NCI-H1092 (cell line): Measurements from ENCODE around the gene DOCK9.
"Not testable (repeated sequence)": the region's sequence is repeated elsewhere in the genome, so short reads cannot be mapped to it uniquely, and the experiment has no call there.

Source experiments
- DNase-seq: peaks from one replicate; lab custom pipeline; 2025; lab: John Stamatoyannopoulos, UW

DOCK9 gene

DNA sequence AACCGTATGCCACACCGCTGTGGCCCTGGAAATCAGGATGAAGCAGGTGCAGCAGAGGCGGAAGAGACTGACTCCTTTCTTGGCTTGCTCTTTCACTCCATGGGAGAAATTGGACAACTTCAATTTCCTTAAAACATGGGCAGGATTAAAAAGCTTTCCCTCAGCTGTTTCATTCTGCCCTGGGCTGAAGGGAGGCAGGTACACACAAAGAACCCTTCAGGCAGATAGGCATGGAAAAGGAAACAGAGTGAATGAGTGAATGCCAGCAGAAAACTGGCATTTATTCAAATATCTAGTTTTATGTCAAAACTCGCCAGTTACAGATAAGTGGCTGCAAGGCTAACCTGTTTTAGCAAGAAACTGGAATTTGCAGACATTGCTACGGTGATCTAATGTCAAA, 154.4 kb downstream of the DOCK9 start:
- no peak for DNase-seq

DNA sequence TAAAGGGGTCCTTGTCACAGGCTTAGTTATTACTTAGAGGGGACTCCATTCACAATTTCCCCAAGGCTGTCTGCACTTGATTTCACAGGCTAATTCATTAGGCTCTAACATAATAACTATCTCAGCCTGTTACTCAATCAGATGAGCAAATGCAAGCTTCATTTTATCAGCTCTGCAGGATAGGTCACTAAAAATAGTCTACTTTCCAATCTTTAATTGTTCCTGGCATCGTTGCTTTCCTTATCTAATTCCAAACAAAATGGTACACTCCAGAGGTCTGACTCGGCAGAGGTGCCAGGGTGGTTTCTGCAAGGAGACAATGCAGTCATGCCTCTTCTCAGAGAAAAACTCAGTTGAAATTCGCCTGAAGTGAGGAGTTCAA, 155.6 kb downstream of the DOCK9 start:
- DNase-seq, result no peak

DNA sequence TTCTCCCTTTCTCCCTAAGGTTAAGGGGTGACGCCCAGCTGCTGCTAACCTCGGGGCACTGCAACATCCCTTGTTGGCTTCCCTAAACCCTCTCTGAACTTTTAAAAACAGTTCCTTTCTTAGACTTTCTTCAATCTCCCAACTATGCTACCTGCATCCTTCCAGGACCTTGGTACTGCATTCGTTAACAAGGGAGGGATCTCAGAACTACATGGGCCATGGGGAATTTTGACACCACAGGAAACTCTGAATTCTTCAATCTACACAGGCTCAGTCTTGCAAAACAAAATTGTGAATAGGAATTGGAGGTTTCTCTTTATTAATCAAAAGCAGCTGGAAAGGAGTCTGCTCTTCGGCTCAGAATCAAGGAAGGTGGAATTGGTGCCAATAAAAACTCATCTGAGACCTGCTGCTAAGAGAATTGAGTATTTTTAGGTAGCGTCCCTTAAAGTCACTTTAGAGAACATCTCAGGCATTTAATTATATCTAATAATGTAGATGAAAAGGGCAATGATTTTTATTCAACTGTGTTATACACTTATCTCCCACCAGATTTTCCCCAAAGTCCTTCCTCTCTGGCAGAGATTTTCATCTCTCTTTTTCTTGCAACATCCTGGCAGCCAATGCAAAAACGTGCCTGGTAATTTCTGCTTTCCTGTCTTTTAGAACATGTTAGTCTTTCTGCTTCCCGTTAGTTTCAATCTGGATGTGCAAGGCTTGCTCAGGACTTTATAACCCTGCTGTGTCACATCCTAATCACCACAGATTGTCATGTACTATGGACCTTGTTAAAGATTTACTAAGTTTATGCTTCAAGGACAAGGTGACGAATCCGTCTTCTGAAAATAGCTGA, 156.3 kb downstream of the DOCK9 start:
- no peak for DNase-seq

DNA sequence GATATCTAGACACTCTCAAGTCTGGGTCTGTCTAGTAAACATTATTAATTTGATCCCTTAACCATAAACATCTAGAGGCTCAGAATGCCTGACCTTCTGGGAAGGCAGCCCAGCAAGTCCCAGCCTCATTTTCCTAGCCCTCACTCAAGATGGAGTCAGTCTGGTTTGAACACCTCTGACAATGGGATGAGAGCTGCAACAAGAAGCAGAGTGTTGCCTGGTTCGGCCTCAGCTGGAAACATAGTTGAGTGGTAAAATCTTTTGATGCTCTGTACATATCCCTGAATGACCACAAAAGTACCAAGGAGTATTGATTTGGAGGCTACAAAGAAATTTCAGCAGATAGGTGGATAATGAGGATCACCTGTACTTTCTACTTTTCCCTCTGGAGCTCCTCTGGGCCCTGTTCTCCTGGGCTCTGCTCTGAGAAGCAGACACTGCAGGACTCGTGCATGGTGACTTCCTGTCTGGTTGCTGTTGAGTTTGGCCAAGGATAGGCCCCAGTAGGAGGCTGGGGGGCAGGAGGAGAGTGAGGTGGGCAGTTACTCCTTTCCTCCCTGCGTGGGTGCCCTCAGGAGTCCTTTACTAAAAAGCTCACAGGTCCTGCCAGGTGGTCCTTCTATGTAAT, 157.0 kb downstream of the DOCK9 start:
- DNase-seq, result no peak

DNA sequence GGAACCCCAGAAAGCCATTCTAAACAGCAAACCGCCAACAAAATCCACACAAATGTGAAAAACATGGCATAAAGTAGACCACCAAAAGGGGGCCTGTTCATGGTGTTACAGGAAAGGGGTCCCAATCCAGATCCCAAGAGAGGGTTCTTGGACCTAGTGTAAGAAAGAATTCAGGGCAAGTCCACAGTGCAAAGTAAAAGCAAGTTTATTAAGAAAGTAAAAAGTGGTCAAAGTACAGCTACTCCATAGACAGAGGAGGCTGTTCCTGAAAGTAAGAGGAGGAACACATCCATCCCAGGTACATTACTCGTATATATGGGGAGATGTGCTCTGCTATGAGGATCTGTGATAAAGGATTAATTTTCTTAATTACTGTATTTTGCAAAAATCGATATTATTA, 157.6 kb downstream of the DOCK9 start:
- no peak for DNase-seq

DNA sequence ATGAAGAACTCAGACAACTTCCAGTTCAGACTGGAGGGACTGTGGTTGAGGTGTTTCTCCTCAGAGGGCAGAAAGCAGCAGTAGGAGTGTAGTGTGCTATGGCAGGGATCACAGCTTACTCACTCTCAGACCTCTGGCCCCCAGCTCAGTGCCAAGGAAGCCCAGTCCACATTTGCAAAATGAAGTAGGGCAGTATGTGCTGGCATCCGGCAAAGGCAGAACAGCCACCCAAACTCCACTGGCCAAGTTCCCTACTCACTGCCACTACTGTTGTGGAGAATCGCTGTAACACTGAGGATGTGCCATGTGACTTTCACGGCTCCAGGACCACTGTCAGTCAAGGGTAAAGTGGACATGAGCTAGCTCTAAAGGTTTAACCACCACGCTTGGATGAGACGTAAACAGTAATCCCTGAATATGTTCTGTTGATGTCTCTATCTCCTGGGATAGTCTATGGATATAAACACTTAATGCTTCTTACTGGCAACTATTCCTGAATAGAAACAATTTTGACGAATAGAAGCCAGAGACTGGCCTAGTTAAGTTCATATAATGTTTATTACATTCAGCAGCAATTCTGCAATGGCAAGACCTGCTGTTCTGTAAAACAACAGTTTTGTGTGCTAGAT, 158.4 kb downstream of the DOCK9 start:
- no peak for DNase-seq

DNA sequence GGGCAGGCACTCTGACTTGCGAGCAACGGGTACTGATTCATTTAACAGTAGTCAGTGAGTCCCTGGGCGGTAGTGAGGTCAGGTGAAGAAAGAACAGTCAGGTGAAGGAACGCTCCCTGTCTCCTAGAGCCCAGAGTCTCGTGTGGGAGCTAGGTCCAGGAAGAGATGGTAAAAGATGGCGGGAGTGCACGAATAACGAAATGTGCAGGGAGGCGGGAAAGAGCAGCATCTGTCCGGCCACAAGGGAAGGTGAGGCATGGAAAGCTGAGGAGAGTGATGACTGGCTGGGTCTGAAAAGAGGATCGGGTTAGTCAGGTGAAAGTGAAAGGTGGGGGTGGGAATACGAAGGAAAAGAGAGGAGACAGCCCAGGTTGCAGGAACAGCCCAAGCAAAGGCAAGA, 161.5 kb downstream of the DOCK9 start:
- no peak for DNase-seq

DNA sequence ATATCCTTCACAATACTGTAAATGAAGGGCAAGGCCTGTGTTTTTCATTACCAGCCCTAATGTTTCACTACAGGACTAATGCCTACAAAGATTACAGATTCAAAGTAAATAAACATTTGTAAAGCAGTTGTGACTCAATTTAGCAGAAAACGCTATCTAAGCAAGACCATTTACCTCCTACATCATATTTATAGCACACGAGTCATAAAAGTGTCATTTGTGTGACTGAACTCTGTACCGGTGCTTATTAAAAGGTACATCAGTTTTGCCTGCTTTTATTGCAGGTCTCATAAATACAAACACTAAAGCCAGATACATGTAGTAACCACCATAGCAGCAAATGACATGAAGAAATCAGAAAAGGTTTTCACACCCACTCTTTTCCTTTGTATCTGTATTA, 163.9 kb downstream of the DOCK9 start:
- no peak for DNase-seq

DNA sequence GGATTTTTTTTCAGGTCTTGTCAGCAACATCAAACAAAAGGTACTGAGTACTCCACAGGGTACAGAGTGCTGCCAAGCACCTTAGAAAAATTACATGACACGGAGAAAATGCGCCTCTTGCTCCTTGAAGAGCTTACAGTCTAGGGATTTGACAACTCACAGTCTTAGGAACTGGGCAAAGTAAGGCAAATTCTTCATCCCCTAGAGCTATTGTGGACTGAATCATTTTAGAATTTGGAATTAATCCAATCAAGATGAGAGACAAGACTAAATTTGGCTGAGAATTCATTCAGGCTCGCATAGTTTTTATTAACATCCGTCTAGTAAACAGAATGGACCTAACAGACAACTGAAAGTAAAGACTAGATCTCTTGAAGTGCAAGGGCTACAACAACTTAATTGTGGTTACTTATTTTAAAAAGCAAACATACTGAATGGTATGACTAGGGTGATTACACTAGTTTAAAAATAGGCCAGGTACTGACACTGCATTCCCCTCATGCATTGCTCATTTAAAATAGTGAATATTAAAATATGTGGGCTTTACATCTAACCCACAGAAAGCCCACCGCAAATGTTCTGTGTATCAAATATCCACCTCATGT, 165.6 kb downstream of the DOCK9 start:
- DNase-seq, result not testable (repeated sequence)

DNA sequence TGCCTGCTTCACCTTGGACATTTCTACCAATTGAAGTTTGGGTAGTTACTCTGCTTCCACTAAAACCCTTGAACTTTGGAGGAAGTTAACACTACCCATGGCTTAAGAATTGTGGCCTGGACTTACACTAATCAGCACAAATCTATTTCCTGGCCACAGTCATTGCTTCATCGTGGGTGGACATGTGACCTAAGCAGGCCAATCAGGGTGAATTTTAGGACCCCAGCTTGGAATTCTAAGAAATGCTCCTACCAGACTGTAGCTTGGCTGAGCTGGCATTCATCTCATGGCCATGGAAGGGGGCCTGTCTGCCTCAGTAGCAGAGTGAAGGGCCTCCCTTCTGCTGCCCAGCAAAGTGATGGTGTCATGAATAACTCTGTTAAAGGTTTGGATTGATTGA, 167.1 kb downstream of the DOCK9 start:
- DNase-seq, result no peak

DNA sequence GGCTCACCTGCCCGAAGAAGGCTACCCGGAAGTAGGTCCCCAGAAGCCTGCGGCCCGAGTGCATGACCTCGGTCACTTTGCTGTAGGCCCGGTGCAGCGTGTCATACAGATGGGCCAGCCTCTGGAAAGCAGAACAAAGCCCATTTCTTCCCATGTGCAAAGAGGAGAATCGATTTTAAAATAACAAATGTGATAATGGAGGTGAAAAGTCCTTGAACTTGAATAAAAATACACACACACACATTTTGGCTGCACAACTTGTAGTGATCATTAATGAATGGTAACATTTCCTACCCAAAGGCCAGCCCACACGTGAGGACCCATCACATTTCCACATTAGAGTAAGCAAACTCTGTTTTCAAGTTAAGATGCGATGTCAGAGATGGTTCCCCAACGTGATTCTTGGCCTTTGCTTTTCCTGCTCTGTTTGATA, 168.5 kb downstream of the DOCK9 start:
- no peak for DNase-seq

DNA sequence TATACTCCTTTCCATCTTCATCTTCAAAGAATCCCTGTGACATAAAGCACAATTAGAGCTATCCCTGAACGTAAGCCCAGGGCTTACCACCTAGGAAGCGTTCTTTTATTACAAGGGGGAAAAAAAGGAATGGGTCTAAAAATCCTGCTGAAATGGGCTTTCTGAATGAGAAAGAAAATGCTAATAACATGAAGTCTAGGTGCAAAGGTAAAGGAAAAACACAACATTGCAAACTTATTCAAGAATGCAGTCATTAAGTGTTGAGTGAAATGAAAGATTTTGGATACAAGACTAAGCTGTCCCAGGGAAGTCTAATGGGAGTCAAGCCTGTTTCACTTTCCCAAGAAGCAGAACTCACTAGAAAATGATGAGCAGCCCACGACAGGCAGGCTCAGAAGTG, 170.1 kb downstream of the DOCK9 start:
- DNase-seq, result no peak

DNA sequence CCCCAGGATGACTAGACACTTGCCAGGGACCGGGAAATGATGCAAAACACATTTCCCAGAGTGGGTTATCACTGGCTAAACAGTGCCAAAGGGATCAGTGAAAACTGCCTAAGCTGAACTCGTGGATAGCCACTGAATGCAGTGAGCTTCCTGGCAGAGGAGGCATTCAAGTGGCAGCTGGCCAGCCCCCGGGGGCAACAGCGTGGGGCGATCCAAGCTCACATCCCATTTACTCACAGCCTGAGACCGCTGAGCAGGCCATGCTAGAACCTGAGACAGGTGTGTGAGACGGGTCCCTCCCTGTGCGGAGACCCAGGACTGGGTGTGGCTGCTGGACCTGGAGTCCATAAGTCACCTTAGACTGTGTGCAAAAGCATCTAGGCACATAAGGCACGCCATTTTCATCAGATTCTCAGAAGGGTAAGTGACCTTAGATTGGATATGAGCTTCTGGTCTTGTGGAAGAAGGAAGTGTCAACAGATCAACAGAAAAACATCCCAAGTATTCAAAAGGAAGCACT, 173.5 kb downstream of the DOCK9 start:
- no peak for DNase-seq

DNA sequence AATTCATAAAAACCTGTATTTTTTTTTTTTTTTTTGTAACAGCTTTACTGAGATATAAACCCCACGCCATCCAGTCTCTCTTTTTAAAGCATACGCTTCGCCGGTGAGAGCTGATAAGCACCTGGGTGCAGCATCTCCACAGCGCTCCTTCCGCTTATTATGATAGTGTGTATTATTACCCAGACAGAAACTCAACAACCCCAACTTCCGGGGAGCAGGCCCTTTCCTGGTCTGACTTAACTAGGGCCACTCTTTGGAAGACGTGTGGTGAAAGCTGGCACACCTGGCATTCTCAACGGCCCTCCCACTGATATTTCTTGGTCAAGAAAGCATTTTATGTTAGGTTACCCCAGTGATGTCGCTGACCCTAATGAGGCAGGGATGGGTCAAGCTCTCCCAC, 173.9 kb downstream of the DOCK9 start:
- no peak for DNase-seq

DNA sequence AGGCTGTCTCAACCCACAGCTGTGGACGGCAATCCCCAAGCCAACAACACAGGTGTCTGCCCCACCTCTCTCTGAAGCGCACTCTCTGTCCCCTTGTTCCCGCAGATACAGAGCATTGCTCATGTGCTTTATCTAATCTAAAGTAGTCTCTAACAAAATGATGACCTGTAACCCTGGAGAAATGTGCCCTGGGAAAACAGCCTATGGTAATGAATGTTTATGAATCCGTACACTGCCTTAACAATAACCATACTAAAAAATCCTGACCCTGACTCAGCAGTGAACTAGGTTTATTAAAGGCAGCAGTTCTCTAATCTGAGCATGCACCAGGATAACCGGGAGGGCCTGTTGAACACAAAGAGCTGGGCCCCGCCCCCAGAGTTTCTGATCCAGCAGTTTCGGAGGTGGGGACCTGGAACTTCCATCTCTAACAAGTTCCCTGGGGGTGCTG, 174.7 kb downstream of the DOCK9 start:
- DNase-seq, result no peak

DNA sequence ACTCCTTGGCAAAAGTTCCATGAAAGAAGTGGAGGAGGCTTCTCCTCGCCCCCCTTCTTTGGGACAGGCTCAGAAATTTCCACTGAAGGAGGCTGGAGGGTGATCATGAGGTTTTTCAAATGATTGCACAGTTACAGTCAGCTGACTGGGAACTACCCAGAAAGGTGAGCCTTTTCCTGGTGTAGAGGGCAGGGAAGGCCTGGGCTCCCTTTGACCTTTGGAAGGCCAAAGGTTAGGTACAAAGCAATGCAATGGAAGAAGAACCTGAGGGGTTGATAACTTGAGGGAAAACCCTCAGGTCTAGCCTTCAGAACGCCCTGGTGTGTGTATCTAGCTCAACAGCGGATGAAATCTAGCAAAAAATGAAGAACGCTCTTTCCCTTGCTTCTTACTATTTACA, 175.3 kb downstream of the DOCK9 start:
- DNase-seq, result no peak

DNA sequence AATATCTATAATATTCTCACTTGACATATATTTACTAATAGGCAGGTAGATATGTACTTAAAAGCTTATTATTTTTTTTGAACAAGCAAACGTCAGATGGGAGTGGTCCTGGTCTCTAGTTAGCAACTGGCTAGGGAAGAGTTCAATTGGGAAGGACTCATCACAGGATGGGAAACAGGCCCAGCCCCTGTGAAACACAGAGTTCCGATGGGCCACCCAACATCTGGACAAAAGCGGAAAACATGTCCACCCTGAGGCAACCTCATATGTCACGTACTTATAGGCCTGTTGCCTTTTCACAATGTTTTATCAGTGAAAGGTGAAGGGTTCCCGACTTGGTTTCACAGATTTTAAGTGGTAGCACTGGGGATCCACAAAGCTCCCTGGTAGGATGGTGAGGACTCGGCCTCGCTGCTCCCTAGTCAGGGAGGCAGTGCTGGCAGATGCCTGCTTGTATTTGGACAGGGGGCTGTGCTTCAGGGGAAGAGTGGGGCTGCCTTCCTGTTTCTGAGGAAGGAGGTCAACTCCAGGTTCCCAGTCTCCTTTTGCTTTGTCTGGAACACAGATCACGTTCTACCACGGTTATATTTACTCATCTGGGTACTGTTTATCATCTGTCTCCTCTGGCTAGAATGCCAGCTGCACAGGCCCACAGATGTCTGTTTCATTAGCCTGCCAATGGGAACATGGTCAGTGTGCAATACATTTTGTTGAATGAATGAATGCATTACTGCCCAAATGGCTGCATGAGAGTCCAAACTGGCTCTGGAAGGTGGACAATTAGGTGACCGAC, 176.0 kb downstream of the DOCK9 start:
- DNase-seq, result no peak

DNA sequence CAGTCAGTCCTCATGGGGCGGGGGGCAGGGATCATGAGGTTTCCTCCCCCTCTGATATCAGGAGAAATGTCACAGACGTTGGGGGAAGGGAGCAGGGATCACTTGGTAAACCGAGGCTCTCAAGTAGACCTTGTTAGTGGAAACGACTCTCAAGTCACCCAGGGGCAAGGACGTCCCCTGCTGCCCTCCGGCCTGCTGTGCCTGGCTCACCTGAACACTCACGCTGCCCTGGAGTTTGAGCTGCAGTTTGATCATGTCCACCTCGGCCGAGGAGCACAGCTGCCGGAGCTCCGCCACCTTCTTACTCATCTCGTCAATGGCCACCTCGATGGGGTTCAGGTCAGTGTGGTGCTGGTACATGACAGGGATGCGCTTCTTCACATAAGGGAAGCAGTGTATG, 177.8 kb downstream of the DOCK9 start:
- no peak for DNase-seq

DNA sequence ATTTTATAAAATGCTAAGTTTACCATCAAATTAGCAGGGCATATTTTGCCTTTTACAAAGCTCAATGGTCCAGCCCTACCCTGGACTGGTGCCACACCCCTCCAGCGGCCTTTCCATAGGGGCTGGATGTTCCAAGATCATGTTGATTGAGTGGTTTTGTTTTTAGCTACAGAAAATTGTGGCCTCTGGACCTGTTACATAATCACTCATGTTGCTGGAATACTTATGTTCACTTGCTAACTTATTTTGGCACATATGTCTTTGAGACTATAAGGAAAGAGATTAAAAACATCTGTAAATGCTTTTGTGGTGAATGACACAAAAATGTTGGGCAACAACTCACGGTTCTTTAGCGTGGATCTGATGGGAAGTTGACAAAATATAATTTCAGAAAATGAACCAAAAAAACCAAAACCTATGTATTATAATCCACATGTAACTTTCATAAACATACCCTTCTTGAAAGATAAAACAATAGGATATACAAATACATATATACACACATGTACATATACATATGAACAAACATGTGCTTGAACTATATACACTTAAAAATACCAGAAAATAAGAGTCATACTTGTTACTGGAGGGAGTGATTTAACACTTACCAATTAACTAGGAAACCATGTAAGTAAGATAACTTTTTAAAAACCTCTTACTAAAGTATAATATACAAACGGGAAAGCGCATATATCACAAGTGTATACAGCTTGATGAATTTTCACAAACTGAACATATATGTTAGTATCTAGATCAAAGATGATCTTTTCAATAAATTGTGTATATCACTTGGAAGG, 178.8 kb downstream of the DOCK9 start:
- DNase-seq, result no peak

DNA sequence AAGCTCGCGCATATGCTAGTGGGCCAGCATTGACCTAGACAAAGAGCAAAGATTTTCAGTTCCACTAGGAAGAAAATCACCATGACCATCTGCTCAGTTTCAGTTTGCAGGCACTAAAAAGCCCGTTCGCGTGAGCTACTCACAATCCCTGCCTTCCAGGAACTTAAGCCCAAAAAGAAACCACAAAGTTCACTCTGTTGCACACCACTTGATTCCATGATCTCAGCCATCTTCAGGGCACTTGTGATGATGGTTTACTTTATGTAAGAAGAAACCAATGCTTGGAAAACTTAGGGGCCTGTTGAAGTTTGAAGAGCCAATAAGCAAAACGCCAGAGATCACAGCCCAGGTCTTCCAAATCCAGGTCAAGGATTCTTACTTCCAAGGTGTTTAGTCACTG, 180.4 kb downstream of the DOCK9 start:
- DNase-seq, result no peak

DNA sequence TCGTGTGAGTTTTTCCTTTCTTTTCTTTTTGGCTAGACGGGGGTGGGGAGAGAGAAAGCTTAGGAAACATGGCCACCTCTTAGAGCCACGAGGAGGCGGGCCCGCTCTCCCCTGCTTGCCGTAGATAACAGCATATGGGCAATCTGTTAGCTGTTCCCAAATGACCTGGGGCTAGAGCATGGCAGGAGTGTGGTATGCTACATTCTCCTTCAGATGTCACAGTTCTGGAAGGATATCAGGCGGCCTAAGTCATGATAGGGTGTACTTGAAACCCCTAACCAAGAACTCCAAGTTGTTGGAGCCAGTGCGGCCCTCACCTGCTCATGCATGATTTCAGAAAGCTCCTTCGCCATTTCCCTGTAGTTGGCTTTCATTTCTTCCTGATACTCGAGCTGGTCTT, 181.1 kb downstream of the DOCK9 start:
- DNase-seq, result no peak
